ENCODE data around the gene CTIF. TPM values are rescaled to one million over a fixed set of nuclear protein-coding genes. Genes with fewer than 3 reads are reported as not detected.

CTIF gene
- total RNA-seq, 1 experiment from 2014 or later: 26.5 TPM

- Histone ChIP-seq H3K27ac (ENCODE audit: low read length) (no peak overlapping the region), H3K4me1 (ENCODE audit: control insufficient read depth, insufficient read depth, low read length) (no peaks in the 10 kb centered on the region), H3K36me3 (ENCODE audit: control insufficient read depth, insufficient read depth, low read length) (no peaks in the 10 kb centered on the region), H3K4me3 (ENCODE audit: low read depth in 2 of 2, low read length in 2 of 2) (no peak overlapping the region), H3K9me3 (ENCODE audit: control insufficient read depth, insufficient read depth, low read depth, low read length) (no peaks in the 10 kb centered on the region), H3K27me3 (ENCODE audit: control insufficient read depth, insufficient read depth, low read length) (no peaks in the 10 kb centered on the region)
- no TSS peak for BruUV-seq (replicated peaks)
- ChIA-PET CTCF (no interaction called here), POLR2A (interaction anchor here (0.6 kb wide), 1 partner anchor 89 kb away, joined by 3 read pairs; no protein-coding TSS in a partner anchor)
- in situ Hi-C loops (cut with HindIII; ENCODE audit: low pct_unique_long_range_greater_than_20kb, low sequenced_read_pairs) (no loop called here), intact Hi-C loops (cut with micrococcal nuclease; ENCODE audit: unreplicated experiment) (no loop called here)
- no peak for TF ChIP-seq TCF7L2 (IDR thresholded peaks at IDR 0.05; ENCODE audit: low read depth, low read length)
- TF ChIP-seq, protein P1, sequence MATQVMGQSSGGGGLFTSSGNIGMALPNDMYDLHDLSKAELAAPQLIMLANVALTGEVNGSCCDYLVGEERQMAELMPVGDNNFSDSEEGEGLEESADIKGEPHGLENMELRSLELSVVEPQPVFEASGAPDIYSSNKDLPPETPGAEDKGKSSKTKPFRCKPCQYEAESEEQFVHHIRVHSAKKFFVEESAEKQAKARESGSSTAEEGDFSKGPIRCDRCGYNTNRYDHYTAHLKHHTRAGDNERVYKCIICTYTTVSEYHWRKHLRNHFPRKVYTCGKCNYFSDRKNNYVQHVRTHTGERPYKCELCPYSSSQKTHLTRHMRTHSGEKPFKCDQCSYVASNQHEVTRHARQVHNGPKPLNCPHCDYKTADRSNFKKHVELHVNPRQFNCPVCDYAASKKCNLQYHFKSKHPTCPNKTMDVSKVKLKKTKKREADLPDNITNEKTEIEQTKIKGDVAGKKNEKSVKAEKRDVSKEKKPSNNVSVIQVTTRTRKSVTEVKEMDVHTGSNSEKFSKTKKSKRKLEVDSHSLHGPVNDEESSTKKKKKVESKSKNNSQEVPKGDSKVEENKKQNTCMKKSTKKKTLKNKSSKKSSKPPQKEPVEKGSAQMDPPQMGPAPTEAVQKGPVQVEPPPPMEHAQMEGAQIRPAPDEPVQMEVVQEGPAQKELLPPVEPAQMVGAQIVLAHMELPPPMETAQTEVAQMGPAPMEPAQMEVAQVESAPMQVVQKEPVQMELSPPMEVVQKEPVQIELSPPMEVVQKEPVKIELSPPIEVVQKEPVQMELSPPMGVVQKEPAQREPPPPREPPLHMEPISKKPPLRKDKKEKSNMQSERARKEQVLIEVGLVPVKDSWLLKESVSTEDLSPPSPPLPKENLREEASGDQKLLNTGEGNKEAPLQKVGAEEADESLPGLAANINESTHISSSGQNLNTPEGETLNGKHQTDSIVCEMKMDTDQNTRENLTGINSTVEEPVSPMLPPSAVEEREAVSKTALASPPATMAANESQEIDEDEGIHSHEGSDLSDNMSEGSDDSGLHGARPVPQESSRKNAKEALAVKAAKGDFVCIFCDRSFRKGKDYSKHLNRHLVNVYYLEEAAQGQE (IDR thresholded peaks at IDR 0.05; ENCODE audit: insufficient read depth in 1 of 2, low read depth in 2 of 2, low read length in 1 of 2): no peak
- no peak for DNase-seq (ENCODE audit: low read depth, low spot score)
- no peak for ATAC-seq
These were observed 106.7 kb downstream of the CTIF start for GRCh38 chr18:48645427-48646002.

GRCh38 chr18:48646976-48647375 is 108.1 kb downstream of the CTIF start:
- no peaks in the 10 kb centered on the region for H3K9me3 ChIP-seq (ENCODE audit: control insufficient read depth, insufficient read depth, low read depth, low read length)
- CTCF ChIA-PET: interaction anchor here (0.7 kb wide), 1 partner anchor 117 kb away, joined by 10 read pairs; no protein-coding TSS in a partner anchor
- POLR2A ChIA-PET: interaction anchor here (0.7 kb wide), 1 partner anchor 529 kb away, joined by 4 read pairs; no protein-coding TSS in a partner anchor
- DNase-seq (ENCODE audit: low read depth, low spot score): no peak
- H3K27ac ChIP-seq (ENCODE audit: low read length): no peak overlapping the region
- no peaks in the 10 kb centered on the region for H3K27me3 ChIP-seq (ENCODE audit: control insufficient read depth, insufficient read depth, low read length)
- no peak for ATAC-seq
- H3K4me3 ChIP-seq (ENCODE audit: low read depth in 2 of 2, low read length in 2 of 2): no peak overlapping the region
- BruUV-seq (replicated peaks): no TSS peak
- H3K36me3 ChIP-seq (ENCODE audit: control insufficient read depth, insufficient read depth, low read length): no peaks in the 10 kb centered on the region
- intact Hi-C loops (cut with micrococcal nuclease; ENCODE audit: unreplicated experiment) (no loop called here), in situ Hi-C loops (cut with HindIII; ENCODE audit: low pct_unique_long_range_greater_than_20kb, low sequenced_read_pairs) (no loop called here)
- TF ChIP-seq, protein P1 (IDR thresholded peaks at IDR 0.05; ENCODE audit: insufficient read depth in 1 of 2, low read depth in 2 of 2, low read length in 1 of 2): no peak
- TF ChIP-seq CTCF (IDR thresholded peaks at IDR 0.05) (no peak), POLR2AphosphoS5 (IDR thresholded peaks at IDR 0.05; ENCODE audit: low read depth, low read length) (no peak), TCF7L2 (IDR thresholded peaks at IDR 0.05; ENCODE audit: low read depth, low read length) (no peak)
- H3K4me1 ChIP-seq (ENCODE audit: control insufficient read depth, insufficient read depth, low read length): no peaks in the 10 kb centered on the region
